H9 (cell line): ENCODE results near the gene PACC1. TPM values are rescaled to one million over a fixed set of nuclear protein-coding genes. Genes with fewer than 3 reads are reported as not detected.

Source experiments
- DNase-seq: peaks from one replicate; pipeline ENCODE4 v3.0.0-alpha.2; 2017
- H2AFZ ChIP-seq: one replicate; pipeline ENCODE4 v1.6.1; 2013; ENCODE audit warnings: mild to moderate bottlenecking, low read length, control low read depth, moderate library complexity
- H2AK5ac ChIP-seq: 2 replicates; pipeline ENCODE4 v1.6.1; 2013; ENCODE audit warnings: low read length, control low read depth, mixed read lengths; ENCODE audit not compliant: insufficient read length
- H2BK120ac ChIP-seq: one replicate; pipeline ENCODE4 v1.6.1; 2013; ENCODE audit warnings: low read depth, mild to moderate bottlenecking, low read length, control low read depth, inconsistent platforms; ENCODE audit not compliant: poor library complexity, severe bottlenecking
- H2BK12ac ChIP-seq: 2 replicates; pipeline ENCODE4 v1.6.1; 2013; ENCODE audit warnings: low read length, control low read depth, mixed read lengths, low read depth; ENCODE audit not compliant: insufficient read length
- H2BK15ac ChIP-seq: 2 replicates; pipeline ENCODE4 v1.6.1; 2013; ENCODE audit warnings: low read depth, low read length, control low read depth
- H2BK20ac ChIP-seq: one replicate; pipeline ENCODE4 v1.6.1; 2013; ENCODE audit warnings: low read depth, mild to moderate bottlenecking, low read length, control low read depth, inconsistent platforms; ENCODE audit not compliant: poor library complexity, severe bottlenecking
- H2BK5ac ChIP-seq: 2 replicates; pipeline ENCODE4 v1.6.1; 2013; ENCODE audit warnings: low read length, control low read depth, mixed read lengths; ENCODE audit not compliant: insufficient read length
- H3K14ac ChIP-seq: 2 replicates; pipeline ENCODE4 v1.6.1; 2013; ENCODE audit warnings: low read length, control low read depth; ENCODE audit not compliant: insufficient read depth
- H3K18ac ChIP-seq: 2 replicates; pipeline ENCODE4 v1.6.1; 2013; ENCODE audit warnings: low read depth, mild to moderate bottlenecking, mixed read lengths, low read length, control low read depth; ENCODE audit not compliant: insufficient read length
- H3K23ac ChIP-seq: 2 replicates; pipeline ENCODE4 v1.6.1; 2013; ENCODE audit warnings: low read length, control low read depth, mixed read lengths, low read depth; ENCODE audit not compliant: insufficient read length
- H3K23me2 ChIP-seq: 2 replicates; pipeline ENCODE4 v1.6.1; 2013; ENCODE audit warnings: low read depth, mild to moderate bottlenecking, mixed read lengths, low read length, control low read depth; ENCODE audit not compliant: insufficient read length, poor library complexity, severe bottlenecking
- H3K27ac ChIP-seq: 2 replicates; pipeline ENCODE4 v1.5.1; 2013; ENCODE audit warnings: low read length, control low read depth, mixed read lengths, low read depth; ENCODE audit not compliant: insufficient read length
- H3K27me3 ChIP-seq: 2 replicates; pipeline ENCODE4 v1.6.1; 2013; ENCODE audit warnings: low read length, control low read depth, inconsistent platforms; ENCODE audit not compliant: insufficient read depth
- H3K4ac ChIP-seq: 2 replicates; pipeline ENCODE4 v1.6.1; 2013; ENCODE audit warnings: low read depth, mild to moderate bottlenecking, control low read depth, inconsistent platforms, low read length, moderate library complexity
- H3K4me1 ChIP-seq: 2 replicates; pipeline ENCODE4 v1.6.1; 2013; ENCODE audit warnings: low read length, control low read depth, inconsistent platforms; ENCODE audit not compliant: insufficient read depth
- H3K4me2 ChIP-seq: 2 replicates; pipeline ENCODE4 v1.6.1; 2013; ENCODE audit warnings: low read length, control low read depth, mixed read lengths; ENCODE audit not compliant: insufficient read length, insufficient read depth
- H3K56ac ChIP-seq: 2 replicates; pipeline ENCODE4 v1.6.1; 2013; ENCODE audit warnings: low read depth, mild to moderate bottlenecking, mixed read lengths, low read length, control low read depth; ENCODE audit not compliant: insufficient read length
- H3K79me1 ChIP-seq: 2 replicates; pipeline ENCODE4 v1.6.1; 2013; ENCODE audit warnings: low read depth, mild to moderate bottlenecking, moderate library complexity, low read length, control low read depth, inconsistent platforms; ENCODE audit not compliant: insufficient read depth, poor library complexity, severe bottlenecking
- H3K79me2 ChIP-seq: 2 replicates; pipeline ENCODE4 v1.6.1; 2013; ENCODE audit warnings: low read length, control low read depth, inconsistent platforms; ENCODE audit not compliant: insufficient read depth
- H3K9ac ChIP-seq: 2 replicates; pipeline ENCODE4 v1.6.1; 2013; ENCODE audit warnings: low read length, control low read depth, mixed read lengths; ENCODE audit not compliant: insufficient read length; ENCODE audit errors: extremely low read depth
- H3K9me3 ChIP-seq: one replicate; pipeline ENCODE4 v1.6.1; 2013; ENCODE audit warnings: low read depth, low read length, inconsistent platforms; ENCODE audit not compliant: control insufficient read depth
- H3T11ph ChIP-seq: one replicate; pipeline ENCODE4 v1.6.1; 2013; ENCODE audit warnings: mild to moderate bottlenecking, low read length, control low read depth, inconsistent platforms
- H4K20me1 ChIP-seq: one replicate; pipeline ENCODE4 v1.6.1; 2013; ENCODE audit not compliant: control insufficient read depth, insufficient read length, insufficient read depth
- H4K5ac ChIP-seq: 2 replicates; pipeline ENCODE4 v1.6.1; 2013; ENCODE audit warnings: low read depth, mild to moderate bottlenecking, mixed read lengths, low read length, control low read depth; ENCODE audit not compliant: insufficient read length
- H4K8ac ChIP-seq: replicated peaks from 2 replicates; pipeline ENCODE4 v1.6.1; 2013; ENCODE audit warnings: low read length, control low read depth, mixed read lengths, low read depth; ENCODE audit not compliant: insufficient read length
- H4K91ac ChIP-seq: 2 replicates; pipeline ENCODE4 v1.6.1; 2013; ENCODE audit warnings: low read depth, mild to moderate bottlenecking, moderate library complexity, mixed read lengths, low read length, control low read depth; ENCODE audit not compliant: insufficient read length
- H3K27ac Mint-ChIP-seq, 3 experiments: 2 replicates in 2 of 3; 3 replicates in 1 of 3; pipeline ENCODE4 v1.8.0; 2020 to 2021; ENCODE audit warnings: mixed read lengths in 3 of 3, mild to moderate bottlenecking in 1 of 3, moderate library complexity in 1 of 3
- H3K27me3 Mint-ChIP-seq: 2 replicates; pipeline ENCODE4 v1.8.0; 2021; ENCODE audit warnings: low read depth, mild to moderate bottlenecking, moderate library complexity, mixed read lengths
- H3K36me3 Mint-ChIP-seq, 3 experiments: 2 replicates in 2 of 3; 3 replicates in 1 of 3; pipeline ENCODE4 v1.8.0; 2020 to 2021; ENCODE audit warnings: low read depth in 3 of 3, mixed read lengths in 3 of 3; ENCODE audit not compliant: insufficient read depth in 1 of 3
- H3K4me1 Mint-ChIP-seq, 2 experiments: 2 replicates each; pipeline ENCODE4 v1.8.0; 2020; ENCODE audit warnings: mixed read lengths in 2 of 2
- H3K4me3 Mint-ChIP-seq, 2 experiments: 2 replicates in 1 of 2; 3 replicates in 1 of 2; pipeline ENCODE4 v1.8.0; 2020 to 2021; ENCODE audit warnings: mild to moderate bottlenecking in 2 of 2, mixed read lengths in 2 of 2, moderate library complexity in 1 of 2
- H3K9me3 Mint-ChIP-seq, 2 experiments: 2 replicates in 1 of 2; 3 replicates in 1 of 2; pipeline ENCODE4 v1.8.0; 2020; ENCODE audit warnings: mild to moderate bottlenecking in 2 of 2, mixed read lengths in 2 of 2, moderate library complexity in 1 of 2
- CTCF ChIP-seq: fragments of 200-600 bp; sonication (generic); conservative IDR thresholded peaks from 3 replicates; pipeline ENCODE4 v1.8.0; 2021; ENCODE audit warnings: antibody characterized with exemption, mild to moderate bottlenecking
- WGBS: extraction: QIAGEN DNeasy Blood & Tissue Kit; methylation state at CpG from one replicate; pipeline ENCODE4 v1.1.7; 2013; ENCODE audit warnings: missing lambda C conversion rate, low lambda C conversion rate, mixed read lengths; ENCODE audit not compliant: insufficient read length; ENCODE audit errors: extremely low coverage; 5-methylcytosine and 5-hydroxymethylcytosine counted together
- total RNA-seq: library from RNA; stranded (reverse); gene quantifications from 2 replicates; pipeline ENCODE4 v1.2.1, GENCODE V29; 2021

Gene PACC1
- total RNA-seq, 1 experiment from 2014 or later = 10.9 TPM

- H3K27ac ChIP-seq = no peak overlapping the region
- H2BK12ac ChIP-seq = no peak overlapping the region
- H2AFZ ChIP-seq = no peak overlapping the region
- no peaks in the 10 kb centered on the region for H3K4me1 ChIP-seq
- H2BK15ac ChIP-seq = no peak overlapping the region
- H2BK20ac ChIP-seq = no peak overlapping the region
- no peak overlapping the region for H3K14ac ChIP-seq
- WGBS = no CpG with 5 or more reads among the region's 4 CpGs
- no peaks in the 10 kb centered on the region for H3K4me1 Mint-ChIP-seq
- no peaks in the 10 kb centered on the region for H3K27me3 Mint-ChIP-seq
- H3K79me2 ChIP-seq = no peaks in the 10 kb centered on the region
- no peak overlapping the region for H2AK5ac ChIP-seq
- peaks cover 51 to 80% (median 61%) of the 10 kb centered on the region in 3 experiments for H3K36me3 Mint-ChIP-seq
- no peak overlapping the region for H3K9ac ChIP-seq
- no peak for TF ChIP-seq CTCF
- H3K56ac ChIP-seq = no peak overlapping the region
- no peak overlapping the region for H3K4ac ChIP-seq
- no peaks in the 10 kb centered on the region for H4K20me1 ChIP-seq
- no peak overlapping the region for H3K23ac ChIP-seq
- H3K27ac Mint-ChIP-seq = no peak overlapping the region
- no peaks in the 10 kb centered on the region for H3K23me2 ChIP-seq
- no peak overlapping the region for H4K91ac ChIP-seq
- H3K27me3 ChIP-seq = no peaks in the 10 kb centered on the region
- H3K4me3 Mint-ChIP-seq = no peak overlapping the region
- H3T11ph ChIP-seq = no peak overlapping the region
- no peak overlapping the region for H4K8ac ChIP-seq
- peaks cover 16 to 18% of the 10 kb centered on the region in 2 experiments for H3K9me3 Mint-ChIP-seq
- DNase-seq = no peak
- no peak overlapping the region for H3K4me2 ChIP-seq
- no peak overlapping the region for H2BK120ac ChIP-seq
- no peaks in the 10 kb centered on the region for H3K79me1 ChIP-seq
- H4K5ac ChIP-seq = no peak overlapping the region
- peaks cover 5% of the 10 kb centered on the region for H3K9me3 ChIP-seq
- H2BK5ac ChIP-seq = no peak overlapping the region
- H3K18ac ChIP-seq = no peak overlapping the region
Measured at GRCh38 chr1:212401042-212401441, 13.6 kb downstream of the PACC1 start.
